Coronary artery (tissue), 2 donors: ENCODE data around the gene ZBTB22.
"Not testable (repeated sequence)": the region's sequence is repeated elsewhere in the genome, so short reads cannot be mapped to it uniquely, and the experiment has no call there.

Experiments used
- DNase-seq: peaks from one replicate; pipeline ENCODE4 v3.0.0-alpha.2; 2017; ENCODE audit warnings: low spot score
- H3K27ac ChIP-seq, 2 donors: fragments of 200-600 bp; sonication (generic); one replicate each; pipeline ENCODE4 v1.5.1; 2016 to 2019
- H3K4me3 ChIP-seq: fragments of 200-600 bp; sonication (generic); 2 replicates; pipeline ENCODE4 v1.5.1; 2016; ENCODE audit warnings: mild to moderate bottlenecking, moderate library complexity
- CTCF ChIP-seq: fragments of 200-600 bp; sonication (generic); IDR thresholded peaks from one replicate; pipeline ENCODE4 v1.5.1; 2019; ENCODE audit warnings: antibody characterized with exemption

Gene ZBTB22

DNA sequence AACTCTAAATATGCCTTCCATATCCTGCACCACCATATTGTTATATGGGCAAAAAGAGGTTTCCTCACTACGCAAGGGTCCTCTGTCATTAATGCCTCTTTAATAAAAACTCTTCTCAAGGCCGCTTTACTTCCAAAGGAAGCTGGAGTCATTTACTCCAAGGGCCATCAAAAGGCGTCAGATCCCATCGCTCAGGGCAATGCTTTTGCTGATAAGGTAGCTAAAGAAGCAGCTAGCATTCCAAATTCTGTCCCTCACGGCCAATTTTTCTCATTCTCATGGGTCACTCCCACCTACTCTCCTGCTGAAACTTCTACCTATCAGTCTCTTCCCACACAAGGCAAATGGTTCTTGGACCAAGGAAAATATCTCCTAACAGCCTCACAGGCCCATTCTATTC lies 30.3 kb upstream of the ZBTB22 start:
- Histone ChIP-seq H3K4me3 (no peak overlapping the region), H3K27ac (no peak overlapping the region)
- no peak for DNase-seq
- no peak for TF ChIP-seq CTCF

- H3K27ac ChIP-seq, DNase-seq, H3K4me3 ChIP-seq: not testable (repeated sequence)
Observed at GRCh38 chr6:33346972-33347371, 29.4 kb upstream of the ZBTB22 start.

GRCh38 chr6:33344701-33345697 lies 27.5 kb upstream of the ZBTB22 start:
- peak; percentile 60 for TF ChIP-seq CTCF
- H3K27ac ChIP-seq = no peak overlapping the region
- peak; percentile 75 for DNase-seq
- H3K4me3 ChIP-seq = peak overlapping the region; percentile 60

- Histone ChIP-seq H3K4me3 (no peak overlapping the region), H3K27ac (no peak overlapping the region)
- DNase-seq = no peak
- no peak for TF ChIP-seq CTCF
Observed at GRCh38 chr6:33343953-33344611, 26.5 kb upstream of the ZBTB22 start.

- DNase-seq, H3K27ac ChIP-seq, H3K4me3 ChIP-seq: not testable (repeated sequence)
Observed at GRCh38 chr6:33343606-33343952, 26.0 kb upstream of the ZBTB22 start.

- no peak for DNase-seq
- H3K27ac ChIP-seq = no peak overlapping the region
- no peak for TF ChIP-seq CTCF
- H3K4me3 ChIP-seq = no peak overlapping the region
Observed at GRCh38 chr6:33339193-33339592, 21.6 kb upstream of the ZBTB22 start.

DNA sequence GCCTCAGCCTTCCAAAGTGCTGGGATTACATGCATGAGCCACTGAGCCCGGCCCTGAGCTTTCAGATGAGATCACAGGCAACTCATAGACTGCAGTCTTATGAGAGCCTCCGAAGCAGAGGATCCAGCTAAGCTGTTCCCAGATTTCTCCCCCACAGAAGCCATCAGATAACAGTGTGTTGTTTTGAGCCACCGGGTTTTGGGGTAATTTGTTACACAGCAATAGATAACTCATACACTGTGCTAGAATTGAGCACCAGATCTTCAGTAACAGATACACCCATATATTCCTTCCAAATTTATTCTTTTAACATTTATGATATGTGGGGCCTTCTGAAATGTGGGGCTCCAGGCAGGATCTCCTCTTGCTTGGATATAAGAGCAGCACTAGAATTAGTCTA lies 19.0 kb upstream of the ZBTB22 start:
- H3K27ac ChIP-seq = no peak overlapping the region
- DNase-seq = no peak
- TF ChIP-seq CTCF = no peak
- no peak overlapping the region for H3K4me3 ChIP-seq

- TF ChIP-seq CTCF = no peak
- no peak for DNase-seq
- Histone ChIP-seq H3K4me3 (no peak overlapping the region), H3K27ac (no peak overlapping the region)
Observed at GRCh38 chr6:33335916-33336315, 18.4 kb upstream of the ZBTB22 start.
